Neural cell (in vitro differentiated cells): ENCODE results near the gene MAP2K6. TPM values are rescaled to one million over a fixed set of nuclear protein-coding genes. Genes with fewer than 3 reads are reported as not detected.

Source experiments
- H2AFZ ChIP-seq: fragments of 200-600, 300-800 bp; sonication (generic), shearing (Covaris generic); 2 replicates; pipeline ENCODE4 v1.6.0; 2014; ENCODE audit warnings: low read depth, mild to moderate bottlenecking, antibody characterized with exemption, low read length, moderate library complexity
- H3F3A ChIP-seq: fragments of 200-600 bp; shearing (Covaris generic); 2 replicates; pipeline ENCODE4 v1.6.1; 2016; ENCODE audit warnings: mild to moderate bottlenecking, moderate library complexity, mixed read lengths, antibody characterized with exemption, low read length; ENCODE audit not compliant: insufficient read depth, poor library complexity, severe bottlenecking
- H3K27ac ChIP-seq: fragments of 200-600, 300-800 bp; sonication (generic), shearing (Covaris generic); 2 replicates; pipeline ENCODE4 v1.5.1; 2014; ENCODE audit warnings: mild to moderate bottlenecking, low read length, moderate library complexity
- H3K27me3 ChIP-seq: fragments of 300-800, 200-600 bp; sonication (generic), shearing (Covaris generic); 2 replicates; pipeline ENCODE4 v1.6.0; 2014; ENCODE audit warnings: mild to moderate bottlenecking, low read depth, low read length, moderate library complexity; ENCODE audit not compliant: insufficient read depth
- H3K36me3 ChIP-seq: fragments of 300-800, 200-600 bp; sonication (generic), shearing (Covaris generic); 2 replicates; pipeline ENCODE4 v1.5.1; 2014; ENCODE audit warnings: mild to moderate bottlenecking, antibody characterized with exemption, low read length, moderate library complexity; ENCODE audit not compliant: insufficient read depth
- H3K4me2 ChIP-seq: fragments of 300-800, 200-600 bp; sonication (generic), shearing (Covaris generic); 2 replicates; pipeline ENCODE4 v1.6.0; 2014; ENCODE audit warnings: mild to moderate bottlenecking, low read length
- H3K4me3 ChIP-seq: fragments of 300-800, 200-600 bp; sonication (generic), shearing (Covaris generic); 2 replicates; pipeline ENCODE4 v1.5.1; 2014; ENCODE audit warnings: mild to moderate bottlenecking, low read length, moderate library complexity
- H3K79me2 ChIP-seq: fragments of 200-600 bp; shearing (Covaris generic); replicated peaks from 2 replicates; pipeline ENCODE4 v1.6.0; 2014; ENCODE audit warnings: mild to moderate bottlenecking, low read length, moderate library complexity; ENCODE audit not compliant: insufficient read depth
- H3K9ac ChIP-seq: fragments of 300-800, 200-600 bp; sonication (generic), shearing (Covaris generic); 2 replicates; pipeline ENCODE4 v1.6.1; 2016; ENCODE audit warnings: mild to moderate bottlenecking, low read length, mixed read lengths
- H3K9me2 ChIP-seq: fragments of 200-600 bp; shearing (Covaris generic); 2 replicates; pipeline ENCODE4 v1.6.1; 2016; ENCODE audit warnings: mild to moderate bottlenecking, low read length, mixed read lengths; ENCODE audit not compliant: insufficient read depth
- H3K9me3 ChIP-seq: fragments of 200-600, 300-800 bp; sonication (generic), shearing (Covaris generic); 2 replicates; pipeline ENCODE4 v1.6.1; 2016; ENCODE audit warnings: mild to moderate bottlenecking, mixed run types, low read length, moderate library complexity, mixed read lengths
- H4K20me1 ChIP-seq: fragments of 200-600 bp; shearing (Covaris generic); 2 replicates; pipeline ENCODE4 v1.6.1; 2016; ENCODE audit warnings: mild to moderate bottlenecking, mixed run types; ENCODE audit not compliant: insufficient read depth
- CTCF ChIP-seq: fragments of 450-650 bp; IDR thresholded peaks from 2 replicates; pipeline ENCODE4 v1.5.1; 2014; ENCODE audit warnings: antibody characterized with exemption, mild to moderate bottlenecking, moderate library complexity; ENCODE audit not compliant: poor library complexity, severe bottlenecking
- EP300 ChIP-seq: fragments of 450-650 bp; conservative IDR thresholded peaks from 2 replicates; pipeline ENCODE4 v1.6.1; 2014; ENCODE audit warnings: antibody characterized with exemption, mild to moderate bottlenecking, moderate library complexity; ENCODE audit not compliant: poor library complexity, severe bottlenecking
- EZH2 ChIP-seq: fragments of 200-600, 300-800 bp; shearing (Covaris generic), sonication (generic); IDR thresholded peaks from 2 replicates; pipeline ENCODE4 v1.6.1; 2014; ENCODE audit warnings: antibody characterized with exemption, low read length, borderline replicate concordance, mild to moderate bottlenecking; ENCODE audit not compliant: insufficient read depth, poor library complexity, severe bottlenecking
- MXI1 ChIP-seq: fragments of 450-650 bp; conservative IDR thresholded peaks from 2 replicates; pipeline ENCODE4 v1.6.1; 2014; ENCODE audit warnings: antibody characterized with exemption, mild to moderate bottlenecking; ENCODE audit not compliant: poor library complexity, severe bottlenecking
- RAD21 ChIP-seq: fragments of 450-650 bp; conservative IDR thresholded peaks from 2 replicates; pipeline ENCODE4 v1.6.1; 2014; ENCODE audit warnings: antibody characterized with exemption, mild to moderate bottlenecking, moderate library complexity
- SMC3 ChIP-seq: fragments of 450-650 bp; conservative IDR thresholded peaks from 2 replicates; pipeline ENCODE4 v1.6.1; 2014; ENCODE audit warnings: antibody characterized with exemption, mild to moderate bottlenecking, moderate library complexity; ENCODE audit not compliant: poor library complexity
- TAF1 ChIP-seq: IDR thresholded peaks from 2 replicates; pipeline ENCODE4 v1.6.1; 2012; ENCODE audit warnings: low read depth
- polyA plus RNA-seq: library from polyadenylated mRNA; depleted of rRNA; stranded (reverse); fragments of >200 nt; gene quantifications from 2 replicates; pipeline ENCODE4 v1.2.3, GENCODE V29; 2014
- TF ChIP-seq, protein P1 (sequence below): IDR thresholded peaks from 2 replicates; pipeline ENCODE4 v1.6.1; 2012; ENCODE audit warnings: borderline replicate concordance

The MAP2K6 gene
- polyA plus RNA-seq, 1 donor from 2014 or later: 10.5 TPM

- H3K27me3 ChIP-seq: no peaks in the 10 kb centered on the region
- no peak overlapping the region for H3K9ac ChIP-seq
- H3F3A ChIP-seq: no peaks in the 10 kb centered on the region
- H3K9me2 ChIP-seq: no peaks in the 10 kb centered on the region
- H3K4me3 ChIP-seq: no peak overlapping the region
- TF ChIP-seq SMC3: no peak
- H3K79me2 ChIP-seq: no peaks in the 10 kb centered on the region
- H3K27ac ChIP-seq: no peak overlapping the region
- H4K20me1 ChIP-seq: no peaks in the 10 kb centered on the region
- H3K36me3 ChIP-seq: peaks cover 4% of the 10 kb centered on the region
- H2AFZ ChIP-seq: no peak overlapping the region
- H3K4me2 ChIP-seq: no peak overlapping the region
- H3K9me3 ChIP-seq: no peaks in the 10 kb centered on the region
Measured at GRCh38 chr17:69524854-69525253, 110.4 kb downstream of the MAP2K6 start.

DNA sequence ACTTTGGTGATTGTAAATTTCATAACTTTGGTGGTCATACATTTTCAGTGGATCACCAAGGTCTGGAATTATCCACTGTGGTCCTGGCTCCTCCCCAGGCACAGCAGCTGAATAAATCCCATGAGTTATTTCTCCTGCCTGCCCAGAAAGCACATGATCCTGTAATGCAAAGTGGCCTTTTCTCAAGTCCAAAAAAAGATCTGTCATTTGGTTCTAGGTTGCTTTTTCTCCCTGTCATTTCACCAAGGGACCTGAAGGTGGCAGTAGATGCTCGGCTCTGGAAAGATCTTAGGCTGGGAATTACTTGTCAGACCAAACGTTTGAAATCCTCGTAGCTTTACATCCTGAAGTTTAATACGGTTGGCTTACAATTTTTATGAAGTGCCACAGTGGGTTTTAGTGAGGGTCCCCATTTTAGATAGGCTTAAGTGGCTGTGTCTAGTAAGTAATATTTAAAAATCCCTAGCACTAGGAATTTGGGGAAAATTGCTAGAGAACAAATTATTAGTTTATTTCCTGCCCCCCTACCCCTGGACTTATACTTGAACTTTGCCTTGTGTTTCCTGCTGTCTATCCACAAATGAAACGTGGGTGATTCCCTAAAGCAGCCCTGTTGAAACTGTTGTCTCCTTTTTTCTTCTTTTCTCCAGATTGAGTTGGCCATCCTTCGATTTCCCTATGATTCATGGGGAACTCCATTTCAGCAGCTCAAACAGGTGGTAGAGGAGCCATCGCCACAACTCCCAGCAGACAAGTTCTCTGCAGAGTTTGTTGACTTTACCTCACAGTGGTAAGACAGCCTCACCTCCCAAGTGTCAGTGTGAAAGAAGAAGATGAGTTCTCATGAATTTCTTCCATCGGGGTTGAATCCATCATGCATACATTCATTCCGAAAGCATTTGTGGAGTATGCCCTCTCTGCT lies 111.7 kb downstream of the MAP2K6 start:
- Histone ChIP-seq H3K27ac (no peak overlapping the region), H3K9me2 (no peaks in the 10 kb centered on the region), H3K4me2 (no peak overlapping the region), H3K27me3 (no peaks in the 10 kb centered on the region), H3K4me3 (no peak overlapping the region), H2AFZ (no peak overlapping the region), H3K79me2 (no peaks in the 10 kb centered on the region), H3F3A (no peaks in the 10 kb centered on the region), H3K9ac (no peak overlapping the region), H3K9me3 (no peaks in the 10 kb centered on the region), H4K20me1 (no peaks in the 10 kb centered on the region), H3K36me3 (peaks cover under 1% of the 10 kb centered on the region)
- TF ChIP-seq EZH2 (no peak), SMC3 (peak; percentile 71), RAD21 (peak; percentile 82), MXI1 (no peak), EP300 (no peak), CTCF (peak; percentile 80), TAF1 (no peak)
- TF ChIP-seq, protein P1, sequence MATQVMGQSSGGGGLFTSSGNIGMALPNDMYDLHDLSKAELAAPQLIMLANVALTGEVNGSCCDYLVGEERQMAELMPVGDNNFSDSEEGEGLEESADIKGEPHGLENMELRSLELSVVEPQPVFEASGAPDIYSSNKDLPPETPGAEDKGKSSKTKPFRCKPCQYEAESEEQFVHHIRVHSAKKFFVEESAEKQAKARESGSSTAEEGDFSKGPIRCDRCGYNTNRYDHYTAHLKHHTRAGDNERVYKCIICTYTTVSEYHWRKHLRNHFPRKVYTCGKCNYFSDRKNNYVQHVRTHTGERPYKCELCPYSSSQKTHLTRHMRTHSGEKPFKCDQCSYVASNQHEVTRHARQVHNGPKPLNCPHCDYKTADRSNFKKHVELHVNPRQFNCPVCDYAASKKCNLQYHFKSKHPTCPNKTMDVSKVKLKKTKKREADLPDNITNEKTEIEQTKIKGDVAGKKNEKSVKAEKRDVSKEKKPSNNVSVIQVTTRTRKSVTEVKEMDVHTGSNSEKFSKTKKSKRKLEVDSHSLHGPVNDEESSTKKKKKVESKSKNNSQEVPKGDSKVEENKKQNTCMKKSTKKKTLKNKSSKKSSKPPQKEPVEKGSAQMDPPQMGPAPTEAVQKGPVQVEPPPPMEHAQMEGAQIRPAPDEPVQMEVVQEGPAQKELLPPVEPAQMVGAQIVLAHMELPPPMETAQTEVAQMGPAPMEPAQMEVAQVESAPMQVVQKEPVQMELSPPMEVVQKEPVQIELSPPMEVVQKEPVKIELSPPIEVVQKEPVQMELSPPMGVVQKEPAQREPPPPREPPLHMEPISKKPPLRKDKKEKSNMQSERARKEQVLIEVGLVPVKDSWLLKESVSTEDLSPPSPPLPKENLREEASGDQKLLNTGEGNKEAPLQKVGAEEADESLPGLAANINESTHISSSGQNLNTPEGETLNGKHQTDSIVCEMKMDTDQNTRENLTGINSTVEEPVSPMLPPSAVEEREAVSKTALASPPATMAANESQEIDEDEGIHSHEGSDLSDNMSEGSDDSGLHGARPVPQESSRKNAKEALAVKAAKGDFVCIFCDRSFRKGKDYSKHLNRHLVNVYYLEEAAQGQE: no peak
